T-helper 9 cell (primary cell): ENCODE results near the gene TMEM129.
"Not testable (repeated sequence)": the region's sequence is repeated elsewhere in the genome, so short reads cannot be mapped to it uniquely, and the experiment has no call there.

Experiments used
- DNase-seq: peaks from one replicate; pipeline ENCODE4 v3.0.0-alpha.2; 2020

Gene TMEM129

DNA sequence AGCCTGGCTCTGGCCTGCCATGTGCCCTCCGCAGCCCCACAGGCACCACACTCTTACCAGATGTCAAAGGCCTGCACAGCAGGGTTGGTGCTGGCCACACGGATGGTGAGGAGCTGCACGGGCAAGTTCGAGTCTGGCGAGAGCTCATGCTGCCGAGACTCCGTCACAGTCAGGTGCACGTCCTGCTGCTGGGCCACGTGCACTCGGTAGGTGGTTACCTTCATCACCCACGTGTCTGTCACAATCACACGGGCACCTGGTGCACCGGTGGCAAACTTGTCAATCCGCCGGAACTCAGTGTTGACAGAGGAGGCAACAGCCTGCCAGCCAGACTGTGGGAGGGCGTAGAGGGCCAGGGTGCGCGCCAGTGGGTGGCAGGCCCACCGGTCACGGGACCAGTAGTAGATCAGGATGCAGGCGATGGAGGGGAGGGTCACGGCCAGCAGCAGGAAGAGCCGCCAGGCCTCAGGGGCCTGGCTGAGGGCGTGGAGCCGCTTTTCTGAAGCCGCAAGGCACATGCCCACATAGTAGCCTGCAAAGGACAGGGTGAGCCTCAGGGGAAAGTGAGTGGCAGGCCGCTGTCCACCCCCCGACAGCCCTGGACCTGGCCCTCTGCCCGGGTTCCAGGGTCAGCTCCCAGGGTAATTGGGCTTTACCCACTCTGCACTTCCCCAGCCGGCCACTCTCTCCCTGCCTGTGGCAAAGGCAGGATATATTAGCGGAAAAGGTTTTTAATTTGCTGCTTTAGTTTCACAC is 2.9 kb downstream of the TMEM129 start:
- no peak for DNase-seq

DNA sequence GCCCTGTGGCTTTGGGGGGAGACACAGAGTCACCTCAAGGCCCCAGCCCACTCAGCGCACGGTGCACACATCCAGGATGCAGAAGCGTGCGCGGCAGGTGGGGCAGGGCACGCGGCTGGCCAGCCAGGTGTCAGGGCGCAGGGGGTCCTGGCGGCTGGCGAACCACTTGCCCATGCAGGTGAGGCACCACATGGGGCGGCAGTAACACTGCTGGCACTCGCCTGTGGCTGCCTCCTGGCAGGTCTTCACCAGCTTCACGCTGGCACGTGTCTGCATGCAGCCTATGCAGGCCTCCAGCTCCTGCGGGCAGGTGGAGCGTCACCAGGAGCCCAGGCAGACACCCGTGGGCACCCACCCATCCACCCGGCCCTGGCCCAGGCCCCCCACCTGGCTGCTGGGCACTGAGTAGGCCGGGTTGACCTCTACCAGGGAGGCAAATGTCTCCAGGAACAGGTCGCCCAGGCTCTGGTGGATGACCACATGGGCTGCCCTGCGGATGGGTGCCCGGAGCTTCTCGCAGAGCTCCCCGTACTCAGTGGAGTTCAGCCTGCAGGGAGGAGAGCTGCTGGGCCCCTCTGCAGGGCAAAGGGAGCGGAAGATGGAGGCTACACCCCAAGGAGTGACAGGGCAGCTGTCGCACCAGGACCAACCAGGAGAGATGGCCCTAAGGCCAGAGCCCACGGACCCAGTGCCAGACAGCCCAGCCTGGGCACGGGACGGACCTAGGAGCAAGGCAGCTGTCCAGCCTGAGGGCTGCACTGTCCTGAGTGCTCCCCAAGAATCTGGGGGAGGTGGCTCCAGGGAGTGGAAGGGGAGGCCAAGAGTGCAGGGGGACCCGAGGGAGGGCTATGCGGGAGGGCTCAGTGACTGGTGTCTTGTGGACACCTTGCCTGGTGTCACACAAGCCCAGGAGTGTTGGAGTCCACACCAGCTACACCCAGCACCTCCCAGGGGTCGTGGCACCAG is 3.7 kb downstream of the TMEM129 start:
- DNase-seq: no peak

DNA sequence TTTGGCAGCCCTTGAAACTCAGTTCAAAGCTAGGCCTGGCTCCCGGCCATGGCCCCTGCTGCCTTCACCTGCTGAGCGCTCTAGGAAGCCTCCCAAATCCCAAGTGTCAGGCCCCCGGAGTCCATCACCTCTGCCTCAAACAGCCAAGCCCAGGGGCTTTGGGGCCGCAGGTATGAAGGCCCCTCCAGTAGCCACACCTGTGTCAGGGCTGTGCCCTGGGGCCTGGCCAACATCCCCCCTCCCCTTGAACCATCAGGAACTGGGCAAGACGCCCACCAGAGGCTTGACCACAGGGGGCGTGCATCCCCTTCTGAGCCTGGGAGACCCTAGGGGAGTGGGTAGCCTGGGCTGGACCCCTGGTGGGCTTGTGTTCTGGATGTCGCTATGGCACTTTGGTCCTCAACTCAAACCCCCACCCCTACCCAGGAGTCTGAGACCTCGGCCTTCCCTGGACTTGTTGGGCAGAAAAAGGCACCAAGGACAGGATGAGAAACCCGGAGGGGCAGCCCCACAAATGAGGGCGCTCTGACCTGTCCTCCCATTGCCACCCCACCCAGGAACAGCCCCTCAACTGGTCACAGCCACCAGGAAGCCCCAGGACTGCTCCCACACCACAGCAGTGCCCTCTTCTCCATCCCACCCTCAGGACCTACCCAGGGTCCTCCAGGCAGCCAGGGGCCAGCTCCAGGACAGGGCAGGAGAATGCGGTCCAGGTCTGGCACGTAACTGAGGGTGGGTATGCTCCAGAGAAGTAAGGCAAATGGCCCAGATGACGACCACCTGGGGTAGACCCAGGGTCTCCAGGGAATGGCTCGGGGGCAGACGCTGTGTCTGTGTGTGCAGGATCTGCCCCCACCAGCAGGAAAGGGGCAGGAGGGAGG is 4.8 kb downstream of the TMEM129 start:
- no peak for DNase-seq

DNA sequence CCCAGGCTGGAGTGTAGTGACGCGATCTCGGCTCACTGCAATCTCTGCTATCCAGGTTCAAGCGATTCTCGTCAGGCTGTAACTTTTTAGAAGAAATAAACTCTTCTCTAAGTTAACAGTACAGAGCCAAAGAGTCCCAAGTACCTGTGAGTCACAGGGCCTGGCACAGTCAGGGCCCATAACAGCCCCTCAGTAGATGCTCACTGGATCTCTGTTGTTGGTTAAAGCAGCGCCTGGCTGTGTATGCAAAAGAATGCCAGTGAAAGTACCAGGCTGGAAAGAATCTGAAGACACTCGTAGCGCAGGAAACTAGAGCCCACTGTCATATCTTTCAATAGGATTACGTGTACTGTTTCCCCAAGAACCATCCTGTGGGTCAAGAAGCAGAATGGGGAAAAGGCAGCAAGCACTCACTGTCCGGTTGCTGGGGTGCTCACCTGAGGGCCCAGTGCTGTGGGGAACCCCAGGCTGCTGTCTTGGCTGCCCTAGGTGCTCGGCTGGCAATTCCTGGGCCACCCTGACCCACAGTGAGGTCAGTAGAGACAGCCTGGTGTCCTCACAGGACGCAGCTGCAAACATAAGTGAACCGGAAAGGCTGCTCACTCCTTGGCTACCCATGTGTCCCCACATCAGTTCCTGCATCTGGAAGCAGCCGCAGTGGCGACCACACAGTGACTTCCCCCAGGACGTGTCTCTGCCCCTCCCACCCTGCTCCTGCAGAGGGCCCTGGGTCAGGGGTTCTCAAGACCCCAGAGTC is 5.9 kb downstream of the TMEM129 start:
- no peak for DNase-seq

DNA sequence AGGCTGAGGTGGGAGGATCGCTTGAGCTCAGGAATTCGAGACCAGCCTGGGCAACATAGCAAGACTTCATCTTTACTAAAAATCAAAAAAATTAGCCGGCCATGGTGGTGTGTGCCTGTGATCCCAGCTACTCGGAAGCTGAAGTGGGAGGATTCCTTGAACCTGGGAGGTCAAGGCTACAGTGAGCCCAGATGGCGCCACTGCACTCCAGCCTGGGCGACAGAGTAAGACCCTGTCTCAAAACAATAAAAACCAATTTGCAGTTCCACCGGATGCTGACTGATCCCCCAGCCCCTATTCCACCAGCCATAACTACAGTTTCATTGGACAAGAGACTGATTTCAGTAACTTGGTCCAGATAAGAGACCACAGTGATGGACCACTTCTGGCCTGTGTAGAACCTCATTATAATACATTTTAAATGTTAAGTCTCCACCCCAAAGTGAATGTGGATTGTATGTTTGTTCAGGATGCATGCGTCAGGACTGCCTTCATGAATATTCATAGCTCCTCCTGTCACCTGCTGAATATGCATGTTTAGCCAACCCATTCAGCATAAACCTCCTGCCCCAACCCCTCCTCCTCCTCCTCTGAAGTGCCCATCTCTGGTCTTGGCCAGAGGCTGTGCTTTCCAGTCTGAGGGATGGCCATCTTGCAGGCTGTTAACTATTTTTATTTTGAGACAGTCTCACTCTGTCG is 6.7 kb downstream of the TMEM129 start:
- DNase-seq: no peak

DNA sequence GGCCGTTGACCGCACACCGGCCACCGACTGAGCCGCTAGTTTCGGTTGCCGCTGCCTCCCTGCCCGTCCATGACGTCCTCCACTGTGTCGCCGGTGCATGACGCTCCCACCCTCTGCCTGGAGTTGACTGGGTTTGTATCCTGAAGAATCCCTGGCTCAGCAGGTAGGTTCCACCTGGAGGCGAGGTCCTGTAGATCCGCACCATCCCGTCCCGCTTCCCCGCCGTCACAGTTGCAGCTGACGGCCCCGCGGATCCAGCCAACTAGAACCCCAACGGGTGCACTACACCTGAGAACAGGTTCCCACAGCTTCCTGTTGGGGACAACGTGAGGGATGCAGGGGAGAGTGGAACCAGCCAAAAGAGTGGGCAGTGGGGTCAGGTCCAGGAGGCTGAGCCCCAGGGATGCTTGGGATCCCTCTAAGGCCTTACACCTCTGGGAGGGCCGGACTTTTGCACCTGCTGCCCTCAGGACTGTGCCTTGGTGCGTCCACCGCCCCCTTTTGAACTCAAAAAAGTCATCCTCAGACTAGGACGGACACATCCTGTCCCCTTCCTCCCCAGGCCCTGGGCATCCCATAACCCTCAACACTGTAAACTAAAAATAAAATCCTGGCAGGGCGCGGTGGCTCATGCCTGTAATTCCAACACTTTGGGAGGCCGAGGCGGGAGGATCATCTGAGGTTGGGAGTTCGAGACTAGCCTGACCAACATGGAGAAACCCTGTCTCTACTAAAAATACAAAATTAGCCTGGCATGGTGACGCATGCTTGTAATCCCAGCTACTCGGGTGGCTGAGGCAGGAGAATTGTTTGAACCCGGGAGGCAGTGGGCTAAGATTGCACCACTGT is 7.9 kb downstream of the TMEM129 start:
- DNase-seq: no peak

DNA sequence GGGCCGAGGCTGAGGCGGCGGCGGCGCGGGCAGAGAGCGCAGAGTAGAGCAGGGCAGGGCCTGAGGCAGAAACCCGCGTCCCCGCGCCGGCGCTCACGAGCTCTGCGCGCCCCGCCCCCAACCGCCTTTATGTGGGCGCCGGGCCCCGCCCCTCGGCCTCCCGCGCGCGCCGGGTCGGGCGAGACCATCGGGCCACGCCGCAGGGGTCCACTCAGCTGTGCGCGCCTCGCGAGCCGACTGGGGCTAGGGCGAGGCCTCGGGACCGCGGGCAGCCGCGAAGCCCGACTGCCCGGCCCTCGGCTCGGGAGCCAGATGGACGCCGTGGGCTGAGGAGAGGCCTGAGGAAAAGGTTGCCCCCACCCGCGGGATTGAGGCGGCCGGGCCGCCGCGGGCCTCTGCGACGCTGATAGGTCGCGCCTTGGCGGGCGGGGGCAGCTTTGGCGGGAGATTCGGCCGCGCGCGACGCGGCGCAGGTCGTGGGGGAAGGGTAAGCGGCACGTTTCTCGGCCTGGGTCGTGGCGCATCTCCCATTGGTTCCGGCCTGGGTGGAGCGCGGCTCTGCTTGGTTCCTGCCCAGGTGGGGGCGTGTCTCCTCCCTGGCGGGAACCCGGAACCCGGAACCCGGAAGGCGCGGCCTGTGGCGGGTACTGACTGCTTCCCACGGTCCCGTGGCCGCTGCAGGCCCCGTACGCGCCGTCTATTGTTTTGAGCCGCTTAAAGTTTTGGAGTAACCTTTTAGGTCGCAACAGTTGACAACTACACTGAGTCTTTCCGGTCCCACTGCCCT is 8.7 kb downstream of the TMEM129 start, which contains the start of gene SLBP:
Gene SLBP, minus strand, starts transcription at position 104 of the 787 bp plus-strand sequence. CDS start 131 bp downstream, outside the sequence.
- peak; percentile 97 for DNase-seq

DNA sequence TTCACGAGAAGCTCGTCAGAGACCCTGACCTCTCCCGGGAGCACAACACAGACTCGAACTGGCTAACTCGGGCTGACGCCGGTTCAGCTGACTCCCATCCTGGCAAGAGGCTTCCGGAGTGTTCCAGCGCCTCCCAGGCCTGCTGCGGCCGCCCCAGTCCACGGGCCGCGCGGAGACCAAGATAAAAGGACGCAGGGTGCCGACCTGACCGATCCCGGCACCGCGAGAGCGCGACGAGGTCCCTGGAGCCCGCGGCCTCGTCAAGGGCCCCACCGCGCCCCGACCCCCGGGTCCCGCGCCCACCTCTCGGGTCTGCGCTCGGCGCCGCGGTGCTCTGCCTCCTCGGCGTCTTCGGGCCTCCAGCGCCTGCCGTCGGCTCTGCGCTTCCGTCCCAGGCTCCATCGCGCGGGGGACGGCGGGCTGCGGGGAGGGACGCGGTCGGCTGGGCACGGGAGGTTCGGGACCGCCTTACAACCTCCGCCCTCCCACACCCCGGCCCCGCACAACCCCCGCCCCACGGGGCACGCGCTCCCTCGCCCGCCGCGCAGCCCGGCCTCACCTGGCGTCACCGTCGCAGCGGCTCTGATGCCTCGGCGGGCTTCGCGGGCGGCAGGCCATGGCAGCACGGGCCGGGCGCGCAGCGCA is 9.4 kb downstream of the TMEM129 start:
- DNase-seq: no peak

DNA sequence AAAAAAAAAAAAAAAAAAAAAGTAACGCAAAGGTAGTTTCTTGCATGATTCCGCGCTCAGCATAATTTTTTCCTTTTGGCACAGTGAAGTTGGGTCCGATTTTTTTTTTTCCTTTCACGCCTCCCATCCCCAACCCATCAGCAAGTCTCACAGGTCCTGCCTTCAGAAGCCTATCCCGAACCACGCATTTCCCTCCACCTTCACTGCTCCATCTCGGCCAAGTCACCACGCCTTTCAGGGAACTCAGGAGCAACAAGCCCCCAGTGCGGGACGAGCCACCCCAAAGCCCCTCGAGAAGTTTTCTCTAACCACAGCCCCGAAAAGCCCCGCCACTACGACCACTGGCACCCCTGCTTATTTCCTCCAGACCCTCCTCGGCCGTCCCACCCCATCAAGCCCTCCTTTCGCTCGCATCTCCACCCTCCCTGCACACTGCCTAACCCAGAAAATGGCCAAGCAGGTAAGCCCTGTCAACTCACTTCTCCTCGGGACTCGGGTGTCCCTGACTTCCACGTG is 10.0 kb downstream of the TMEM129 start:
- no peak for DNase-seq

DNA sequence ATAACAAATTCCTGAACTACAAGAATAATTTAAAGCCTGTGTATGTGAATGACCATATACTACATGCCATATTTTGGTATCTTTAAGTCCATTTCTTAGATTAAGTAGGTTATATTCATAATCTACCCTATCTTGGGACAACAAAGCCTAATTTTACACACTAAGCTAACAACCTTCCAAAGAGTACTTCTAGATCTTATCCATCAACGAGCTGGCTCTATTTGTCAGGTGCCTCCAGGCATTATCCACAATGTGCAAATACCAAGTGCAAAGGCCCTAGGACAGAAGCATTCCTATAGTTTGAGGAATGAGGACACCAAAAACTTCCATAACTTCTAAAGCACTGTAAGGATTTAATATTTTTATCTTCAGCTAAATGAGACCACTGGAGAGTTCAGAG is 12.5 kb downstream of the TMEM129 start:
- DNase-seq: no peak

DNA sequence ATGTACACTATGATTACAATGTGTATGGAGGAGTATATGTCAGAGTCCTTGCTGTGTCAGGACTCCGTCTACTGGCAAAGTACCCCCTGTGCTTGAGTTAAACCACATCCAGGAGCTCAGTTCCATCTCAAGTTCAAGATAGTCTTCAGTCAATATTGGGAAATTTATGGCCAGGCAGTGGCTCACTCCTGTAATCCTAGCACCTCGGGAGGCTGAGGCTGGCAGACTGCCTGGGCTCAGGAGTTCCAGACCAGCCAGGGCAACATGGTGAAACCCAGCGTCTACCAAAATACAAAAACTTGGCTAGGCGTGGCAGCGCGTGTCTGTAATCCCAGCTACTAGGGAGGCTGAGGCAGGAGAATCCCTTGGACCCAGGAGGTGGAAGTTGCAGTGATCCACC is 14.8 kb downstream of the TMEM129 start:
- no peak for DNase-seq

DNA sequence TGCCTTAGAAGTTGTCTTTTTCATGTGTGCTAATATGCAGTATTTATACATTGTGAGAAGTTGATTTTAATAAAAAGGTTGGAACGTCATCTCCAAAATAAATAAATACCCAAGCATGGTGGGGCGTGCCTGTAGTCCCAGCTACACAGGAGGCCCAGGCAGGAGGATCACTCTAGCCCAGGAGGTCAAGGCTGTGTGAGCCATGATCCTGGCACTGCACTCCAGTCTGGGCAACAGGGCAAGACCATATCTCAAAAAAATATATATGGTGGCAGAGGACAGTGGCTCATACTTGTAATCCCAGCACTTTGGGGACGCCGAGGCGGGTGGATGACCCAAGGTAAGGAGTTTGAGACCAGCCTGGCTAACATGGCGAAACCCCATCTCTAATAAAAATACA is 15.4 kb downstream of the TMEM129 start:
- no peak for DNase-seq

DNA sequence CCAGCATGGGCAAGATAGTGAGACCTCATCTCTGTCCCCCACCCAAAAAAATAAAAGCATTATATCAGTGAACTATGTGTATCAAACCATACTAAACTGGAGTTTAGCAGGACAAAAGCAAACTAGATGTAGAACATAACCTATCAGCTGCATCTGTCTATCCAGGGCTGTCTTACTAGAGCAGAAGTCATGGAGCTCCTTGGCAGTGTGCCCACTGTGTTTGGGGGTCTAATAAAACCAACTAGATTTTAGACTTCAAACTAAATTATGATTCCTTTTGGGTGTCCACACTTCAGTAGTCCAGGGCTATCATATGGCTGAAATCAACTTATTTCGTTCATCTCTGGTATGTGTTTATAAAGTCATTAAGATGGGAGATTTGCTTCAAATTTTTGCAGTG is 17.3 kb downstream of the TMEM129 start:
- DNase-seq: no peak

DNA sequence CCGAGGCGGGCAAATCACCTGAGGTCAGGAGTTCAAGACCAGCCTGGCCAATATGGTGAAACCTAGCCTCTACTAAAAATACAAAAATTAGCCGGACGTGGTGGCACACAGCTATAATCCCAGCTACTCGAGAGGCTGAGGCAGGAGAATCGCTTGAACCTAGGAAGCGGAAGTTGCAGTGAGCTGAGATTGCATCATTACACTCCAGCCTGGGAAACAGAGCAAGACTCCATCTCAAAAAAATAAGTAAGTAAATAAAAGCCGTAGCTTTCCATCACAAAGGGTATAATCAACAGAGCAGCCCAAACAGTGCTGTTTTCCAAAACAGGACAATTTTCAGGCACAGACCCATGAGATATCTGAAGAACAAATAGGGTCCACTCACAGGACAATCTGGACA is 19.5 kb downstream of the TMEM129 start:
- not testable (repeated sequence) for DNase-seq

DNA sequence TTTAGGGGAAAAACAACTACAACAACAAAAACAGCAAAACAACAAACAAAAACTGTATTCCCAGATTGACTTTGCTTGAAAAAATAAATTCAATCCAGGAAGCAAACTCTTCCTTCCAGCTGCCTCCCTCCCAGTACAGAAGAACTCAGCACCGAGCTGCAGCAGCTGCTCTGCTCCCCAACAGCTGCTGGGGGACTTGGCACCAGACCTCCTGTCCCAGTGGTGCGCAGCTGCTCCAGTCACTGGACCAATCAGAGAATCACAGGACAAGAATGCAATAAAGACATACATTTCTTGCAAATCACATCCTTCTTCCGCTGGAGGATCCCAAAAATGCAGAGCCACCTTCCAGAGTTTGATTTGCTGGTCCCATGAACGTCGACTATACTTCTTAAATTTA is 25.2 kb downstream of the TMEM129 start:
- DNase-seq: no peak

DNA sequence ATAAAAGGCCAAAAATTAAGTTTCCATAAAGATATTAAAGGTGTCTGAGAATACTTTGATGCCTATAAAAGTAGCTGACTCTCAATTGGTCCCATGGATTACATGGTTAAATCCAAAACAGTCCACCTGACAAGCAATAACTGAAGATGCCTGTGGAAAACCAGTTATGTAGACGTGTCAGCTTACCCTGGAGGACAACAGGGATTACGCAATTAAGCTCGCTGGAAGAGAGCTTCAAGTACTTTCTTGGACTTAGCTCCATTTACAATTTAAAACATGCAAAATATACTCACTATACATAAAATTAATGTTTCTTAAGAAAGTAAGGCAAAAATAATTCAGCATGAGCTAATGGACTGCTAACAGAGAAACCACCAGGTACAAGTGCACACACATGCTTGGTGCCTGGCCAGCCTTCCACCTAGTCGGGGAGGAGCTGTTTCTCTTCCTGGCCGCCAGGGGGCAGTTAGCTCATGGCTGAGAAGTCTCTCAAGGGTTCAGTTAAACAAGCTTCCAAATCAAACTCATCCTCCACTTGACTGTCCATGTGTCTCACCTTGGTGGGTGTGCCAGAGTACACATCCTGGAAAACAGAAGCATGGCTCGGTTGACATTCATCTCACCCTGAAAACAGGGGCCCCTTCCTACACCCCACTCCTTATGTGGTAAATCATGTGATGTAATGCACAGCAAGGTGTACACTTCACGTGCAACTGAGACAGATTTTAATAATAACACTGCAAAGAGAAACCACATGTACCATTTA is 27.8 kb downstream of the TMEM129 start:
- peak; percentile 75 for DNase-seq

DNA sequence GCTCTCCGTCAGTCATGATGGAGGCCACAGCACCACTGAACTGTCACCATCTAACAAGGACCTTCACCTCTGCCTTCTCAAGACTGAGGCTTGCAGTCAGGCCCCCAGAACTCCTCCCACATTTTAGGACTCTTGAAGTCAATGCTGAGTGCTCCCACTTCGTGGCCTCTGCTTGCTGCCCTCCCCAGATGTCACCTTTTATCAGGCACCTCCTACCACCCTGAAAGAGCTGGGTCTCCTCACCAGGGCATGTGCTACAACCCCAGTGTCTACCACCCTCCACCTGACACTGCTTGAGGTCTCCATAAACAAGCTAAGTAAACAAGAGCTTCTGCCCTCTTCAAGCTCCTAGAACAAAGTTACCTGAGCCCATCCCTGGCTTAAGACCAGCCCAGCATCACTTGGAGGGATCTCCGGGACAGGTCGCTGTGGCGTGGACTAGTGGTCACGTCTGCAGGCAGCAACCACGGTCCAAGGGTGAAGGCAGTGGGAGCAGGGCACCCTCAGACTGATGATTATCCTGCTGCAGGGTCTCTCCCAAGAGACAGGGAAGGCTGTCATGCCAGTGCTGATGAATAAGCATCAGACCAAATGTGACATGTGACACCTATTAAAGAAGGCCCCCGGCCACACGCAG is 29.3 kb downstream of the TMEM129 start:
- no peak for DNase-seq
